HL-60/S4 treated with retinoic acid at 250 ng/mL for 4 days and 3 days (cell line): ENCODE results near the gene MAK.
"Not testable (repeated sequence)": the region's sequence is repeated elsewhere in the genome, so short reads cannot be mapped to it uniquely, and the experiment has no call there.

ENCODE experiments used
- in situ Hi-C: fragments of 300-500 bp; cut with MboI; formaldehyde crosslinking; loops from 2 replicates; pipeline ENCODE4 v1.7.0; 2022; ENCODE audit warnings: low sequenced_read_pairs

Gene MAK

DNA sequence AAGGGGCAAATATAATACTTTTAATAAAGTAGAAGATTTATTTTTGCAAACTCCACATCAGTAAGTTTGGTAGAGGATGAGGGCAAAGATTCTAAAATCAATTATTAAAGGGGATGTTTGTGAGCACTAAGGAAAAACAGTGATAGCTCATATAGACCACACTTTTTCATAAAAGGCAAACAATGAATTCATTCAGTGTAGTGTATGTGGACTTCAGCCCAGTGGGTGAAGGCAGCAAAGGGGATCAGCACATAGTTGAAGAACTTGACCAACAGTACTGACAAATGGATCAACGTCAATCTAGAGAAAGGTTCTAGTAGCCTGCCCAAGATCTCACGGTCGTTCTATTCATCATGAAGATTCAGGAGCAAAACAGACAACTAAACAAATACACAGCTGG lies 45.3 kb downstream of the MAK start:
- in situ Hi-C loops = no loop called here

DNA sequence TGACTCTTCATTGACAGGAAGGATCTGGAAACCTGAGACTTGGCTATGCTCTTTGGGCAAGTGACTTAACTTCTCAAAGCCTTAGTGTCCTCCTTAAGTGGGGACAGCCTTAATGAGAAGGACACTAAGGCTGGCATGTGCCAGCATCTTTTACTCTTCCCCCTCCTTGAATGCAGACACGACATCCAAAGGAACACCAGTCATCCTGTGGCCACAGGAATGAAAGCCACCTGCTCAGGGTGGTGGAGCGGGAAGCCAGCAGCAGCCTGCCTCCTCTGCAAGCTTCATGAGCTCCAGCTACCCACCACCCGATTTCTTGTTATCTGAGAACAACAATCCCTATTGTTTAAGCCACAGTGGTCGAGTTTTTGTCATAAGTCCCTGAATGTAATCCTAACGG lies 46.2 kb downstream of the MAK start:
- in situ Hi-C loops = no loop called here

DNA sequence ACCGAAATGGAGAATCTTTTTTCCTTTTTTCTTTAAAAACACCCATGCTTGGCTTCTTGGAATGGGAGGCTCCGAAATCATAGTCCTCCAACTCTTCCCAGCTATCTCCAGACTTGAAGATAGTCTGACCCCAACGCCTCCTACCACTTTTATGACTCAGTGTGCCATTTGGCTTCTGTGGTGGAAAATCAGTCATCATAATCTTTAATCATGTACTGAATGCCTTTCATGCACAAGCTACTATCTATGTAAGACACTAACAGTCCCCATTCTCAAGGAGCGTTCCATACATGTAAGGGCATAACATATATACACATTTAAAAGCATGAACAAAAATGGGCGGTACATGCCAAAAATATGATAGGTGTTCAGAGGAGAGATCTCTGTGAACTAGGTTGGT lies 46.7 kb downstream of the MAK start:
- in situ Hi-C loops = no loop called here

DNA sequence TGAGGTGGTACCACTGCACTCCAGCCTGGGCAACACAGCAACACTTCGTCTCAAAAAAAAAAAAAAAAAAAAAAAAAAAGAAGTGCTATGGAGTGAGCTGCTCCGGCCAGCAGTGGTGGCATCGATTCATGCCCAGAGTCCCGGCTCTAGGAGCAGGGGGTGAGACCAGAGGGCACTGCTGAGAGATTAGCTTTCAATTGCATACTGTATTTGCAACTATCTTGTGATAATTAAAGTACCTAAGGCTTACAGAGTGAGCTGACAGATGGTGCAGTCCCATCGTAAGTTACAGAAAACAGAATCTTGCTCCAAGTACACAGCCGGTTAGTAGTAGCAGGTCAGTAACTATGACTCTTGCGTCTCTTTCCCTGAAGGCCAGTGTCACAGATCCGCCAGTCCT lies 59.3 kb downstream of the MAK start:
- in situ Hi-C loops = no loop called here

- in situ Hi-C loops = no loop called here
These were observed 60.1 kb downstream of the MAK start for GRCh38 chr6:10778230-10778629.

DNA sequence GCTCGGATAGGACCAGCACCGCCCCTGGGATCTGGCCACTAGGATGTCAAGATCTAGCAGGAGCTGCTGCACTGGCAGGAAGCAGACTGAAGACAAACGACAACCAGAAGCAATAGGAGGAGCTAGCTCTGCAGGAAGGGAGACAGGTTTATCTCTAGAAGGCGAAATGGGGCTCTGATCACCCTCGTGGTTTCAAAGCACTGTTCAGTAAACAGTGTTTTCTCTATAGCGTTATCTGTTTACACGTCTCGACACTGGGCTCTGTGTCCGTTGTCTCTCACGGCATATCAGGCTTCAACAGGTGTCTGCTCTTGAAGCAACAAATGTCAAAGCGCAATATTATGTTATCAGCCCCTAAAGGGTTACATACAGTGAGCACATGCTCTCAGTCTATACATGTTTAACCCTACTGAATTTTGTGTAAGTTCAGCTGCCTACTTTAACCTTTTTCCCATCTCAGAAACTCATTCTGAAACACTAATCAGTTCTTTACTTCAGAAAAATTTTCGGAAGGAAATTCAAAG lies 66.9 kb downstream of the MAK start:
- in situ Hi-C loops = no loop called here

GRCh38 chr6:10769419-10769818 lies 68.9 kb downstream of the MAK start:
- in situ Hi-C loops = no loop called here

- in situ Hi-C loops = loop anchor here (5.0 kb wide), 1 partner anchor 41 kb away; the partner anchor contains the start of gene TMEM14C
These were observed 75.3 kb downstream of the MAK start for GRCh38 chr6:10763006-10763405.

GRCh38 chr6:10759884-10760329 lies 78.4 kb downstream of the MAK start:
- in situ Hi-C loops = loop anchor here (5.0 kb wide), 1 partner anchor 38 kb away; the partner anchor contains the start of gene TMEM14C

GRCh38 chr6:10759312-10759839 lies 79.0 kb downstream of the MAK start:
- in situ Hi-C loops = no loop called here

- in situ Hi-C loops = no loop called here
These were observed 82.3 kb downstream of the MAK start for GRCh38 chr6:10756085-10756484.

GRCh38 chr6:10751757-10752156 lies 86.6 kb downstream of the MAK start:
- in situ Hi-C loops = not testable (repeated sequence)

- in situ Hi-C loops = not testable (repeated sequence)
These were observed 87.8 kb downstream of the MAK start for GRCh38 chr6:10750568-10750967.

GRCh38 chr6:10749734-10750133 lies 88.6 kb downstream of the MAK start:
- in situ Hi-C loops = no loop called here

GRCh38 chr6:10747251-10747972 lies 90.9 kb downstream of the MAK start, which contains the start of gene TMEM14B:
TMEM14B (plus strand) TSS chr6:10747805; CDS start chr6:10749246, 1,441 bp downstream.
- in situ Hi-C loops = no loop called here

- in situ Hi-C loops = no loop called here
These were observed 91.5 kb downstream of the MAK start for GRCh38 chr6:10746915-10747250.

DNA sequence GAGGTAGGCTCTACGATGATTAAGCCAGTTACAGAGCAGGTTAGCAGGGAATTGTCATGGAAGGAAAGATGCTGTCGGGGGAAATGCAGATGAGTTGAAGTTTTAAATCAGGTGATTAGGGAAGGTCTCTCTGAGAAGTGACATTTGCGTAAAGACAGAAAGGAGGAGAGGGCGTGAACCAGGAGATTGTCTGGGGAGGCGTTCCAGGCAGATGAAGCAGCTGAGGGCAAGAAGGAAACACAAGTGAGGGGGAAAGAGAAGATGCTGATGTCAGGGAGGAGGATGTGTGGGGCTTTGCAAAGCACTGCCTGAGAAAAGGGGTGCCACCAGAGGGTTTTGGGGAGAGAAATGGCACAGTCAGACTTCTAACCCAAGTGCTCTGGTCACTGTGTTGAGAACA lies 93.2 kb downstream of the MAK start:
- in situ Hi-C loops = no loop called here

GRCh38 chr6:10743515-10743914 lies 94.8 kb downstream of the MAK start:
- in situ Hi-C loops = no loop called here

- in situ Hi-C loops = no loop called here
These were observed 96.1 kb downstream of the MAK start for GRCh38 chr6:10742251-10742650.

DNA sequence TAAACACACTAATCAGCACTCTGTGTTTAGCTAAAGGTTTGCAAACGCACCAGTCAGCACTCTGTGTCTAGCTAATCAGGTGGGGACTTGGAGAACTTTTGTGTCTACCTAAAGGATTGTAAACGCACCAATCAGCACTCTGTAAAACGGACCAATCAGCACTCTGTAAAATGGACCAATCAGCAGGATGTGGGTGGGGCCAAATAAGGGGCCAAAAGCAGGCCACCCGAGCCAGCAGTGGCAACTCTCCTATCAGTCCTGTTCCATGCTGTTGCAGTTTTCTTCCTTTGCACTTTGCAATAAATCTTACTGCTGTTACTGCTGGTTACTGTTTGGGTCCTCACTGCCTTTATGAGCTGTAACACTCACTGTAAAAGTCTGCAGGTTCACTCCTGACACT lies 96.7 kb downstream of the MAK start:
- in situ Hi-C loops = not testable (repeated sequence)

DNA sequence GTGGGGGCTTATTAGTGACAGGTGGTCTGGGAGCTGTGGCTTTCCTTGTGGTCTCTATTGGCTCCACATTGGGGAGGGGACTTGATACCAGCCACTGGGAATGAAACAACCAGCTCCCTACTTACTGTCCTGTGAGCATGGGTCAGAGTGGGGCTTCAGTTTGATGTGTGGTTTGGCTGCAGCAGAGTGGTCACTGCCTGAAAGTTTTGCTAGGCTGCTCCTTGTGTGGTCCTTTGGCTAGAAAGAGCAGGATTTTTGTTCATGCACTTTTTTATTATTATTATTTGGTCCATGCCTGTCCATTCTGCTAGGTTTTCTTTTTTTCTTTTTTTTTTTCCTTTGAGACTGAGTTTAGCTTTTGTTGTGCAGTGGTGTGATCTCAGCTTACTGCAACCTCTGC lies 98.3 kb downstream of the MAK start:
- in situ Hi-C loops = no loop called here

- in situ Hi-C loops = no loop called here
These were observed 101.6 kb downstream of the MAK start for GRCh38 chr6:10736731-10737130.
